Glutamatergic neuron (in vitro differentiated cells): Measurements from ENCODE around the gene CDC7. TPM values are rescaled to one million over a fixed set of nuclear protein-coding genes. Genes with fewer than 3 reads are reported as not detected.
A peak's percentile ranks its signal among the peaks of the same experiment; 100 is the strongest.
"Not testable (repeated sequence)": the region's sequence is repeated elsewhere in the genome, so short reads cannot be mapped to it uniquely, and the experiment has no call there.

ENCODE experiments used
- DNase-seq: peaks from one replicate; pipeline ENCODE4 v3.0.0; 2022
- H3K27ac Mint-ChIP-seq: one replicate; pipeline ENCODE4 v1.8.0; 2020; ENCODE audit warnings: mild to moderate bottlenecking, mixed read lengths, inconsistent platforms; ENCODE audit not compliant: unreplicated experiment
- H3K27me3 Mint-ChIP-seq: one replicate; pipeline ENCODE4 v1.8.0; 2020; ENCODE audit warnings: mild to moderate bottlenecking, moderate library complexity, mixed read lengths, inconsistent platforms; ENCODE audit not compliant: unreplicated experiment
- H3K36me3 Mint-ChIP-seq: one replicate; pipeline ENCODE4 v1.8.0; 2020; ENCODE audit warnings: mild to moderate bottlenecking, mixed read lengths, inconsistent platforms; ENCODE audit not compliant: unreplicated experiment
- H3K4me1 Mint-ChIP-seq: one replicate; pipeline ENCODE4 v1.8.0; 2020; ENCODE audit warnings: mild to moderate bottlenecking, low read depth, mixed read lengths, inconsistent platforms; ENCODE audit not compliant: unreplicated experiment
- H3K4me3 Mint-ChIP-seq: one replicate; pipeline ENCODE4 v1.8.0; 2020; ENCODE audit warnings: mild to moderate bottlenecking, mixed read lengths, inconsistent platforms; ENCODE audit not compliant: unreplicated experiment
- H3K9me3 Mint-ChIP-seq: one replicate; pipeline ENCODE4 v1.8.0; 2020; ENCODE audit warnings: mild to moderate bottlenecking, moderate library complexity, mixed read lengths, inconsistent platforms; ENCODE audit not compliant: unreplicated experiment
- CTCF ChIP-seq: fragments of 200-600 bp; sonication (generic); IDR thresholded peaks from one replicate; pipeline ENCODE4 v1.5.0; 2021; ENCODE audit not compliant: partially characterized antibody, unreplicated experiment
- total RNA-seq: library from RNA; stranded (reverse); fragmentation: NEBNext Ultra II Directional; extraction: Animal tissue kit (Norgen Biotek cat#: 25700); gene quantifications from one replicate; pipeline ENCODE4 v1.2.1, GENCODE V29; 2021; ENCODE audit not compliant: unreplicated experiment

Gene CDC7
- total RNA-seq, 1 donor from 2014 or later, result 9.9 TPM

GRCh38 chr1:91510754-91511153, 10.1 kb downstream of the CDC7 start:
- no peaks in the 10 kb centered on the region for H3K36me3 Mint-ChIP-seq

GRCh38 chr1:91511386-91511785, 10.7 kb downstream of the CDC7 start:
- TF ChIP-seq CTCF, result peak; percentile 75
- Mint-ChIP-seq H3K9me3 (no peaks in the 10 kb centered on the region), H3K4me3 (no peak overlapping the region), H3K27ac (no peak overlapping the region), H3K27me3 (no peaks in the 10 kb centered on the region), H3K36me3 (no peaks in the 10 kb centered on the region), H3K4me1 (peaks cover 3% of the 10 kb centered on the region)
- DNase-seq, result no peak

More at GRCh38 chr1:91510754-91511153, 10.1 kb downstream of the CDC7 start:
- Mint-ChIP-seq H3K4me1 (peaks cover 3% of the 10 kb centered on the region), H3K4me3 (no peak overlapping the region), H3K9me3 (no peaks in the 10 kb centered on the region), H3K27ac (no peak overlapping the region), H3K27me3 (no peaks in the 10 kb centered on the region)
- no peak for DNase-seq
- TF ChIP-seq CTCF, result no peak

GRCh38 chr1:91513160-91513559, 12.5 kb downstream of the CDC7 start:
- H3K27me3 Mint-ChIP-seq, result no peaks in the 10 kb centered on the region
- peak; percentile 33 for TF ChIP-seq CTCF
- DNase-seq, result no peak
- no peak overlapping the region for H3K4me3 Mint-ChIP-seq
- H3K27ac Mint-ChIP-seq, result no peak overlapping the region
- peaks cover 3% of the 10 kb centered on the region for H3K4me1 Mint-ChIP-seq
- H3K9me3 Mint-ChIP-seq, result no peaks in the 10 kb centered on the region
- no peaks in the 10 kb centered on the region for H3K36me3 Mint-ChIP-seq

GRCh38 chr1:91513706-91514105, 13.1 kb downstream of the CDC7 start:
- H3K27ac Mint-ChIP-seq, result no peak overlapping the region
- H3K27me3 Mint-ChIP-seq, result no peaks in the 10 kb centered on the region
- no peak overlapping the region for H3K4me3 Mint-ChIP-seq
- DNase-seq, result no peak
- H3K4me1 Mint-ChIP-seq, result peaks cover under 1% of the 10 kb centered on the region
- TF ChIP-seq CTCF, result no peak
- no peaks in the 10 kb centered on the region for H3K9me3 Mint-ChIP-seq
- no peaks in the 10 kb centered on the region for H3K36me3 Mint-ChIP-seq

GRCh38 chr1:91515994-91516393, 15.3 kb downstream of the CDC7 start:
- H3K9me3 Mint-ChIP-seq, result no peaks in the 10 kb centered on the region
- no peaks in the 10 kb centered on the region for H3K36me3 Mint-ChIP-seq
- TF ChIP-seq CTCF, result no peak
- H3K4me1 Mint-ChIP-seq, result no peaks in the 10 kb centered on the region
- no peak overlapping the region for H3K4me3 Mint-ChIP-seq
- no peak for DNase-seq
- no peak overlapping the region for H3K27ac Mint-ChIP-seq
- no peaks in the 10 kb centered on the region for H3K27me3 Mint-ChIP-seq

- not testable (repeated sequence) for H3K4me1 Mint-ChIP-seq, DNase-seq, H3K36me3 Mint-ChIP-seq, H3K27me3 Mint-ChIP-seq, H3K27ac Mint-ChIP-seq, H3K9me3 Mint-ChIP-seq, H3K4me3 Mint-ChIP-seq
These were observed 16.0 kb downstream of the CDC7 start for GRCh38 chr1:91516605-91517004.

GRCh38 chr1:91519167-91519566, 18.5 kb downstream of the CDC7 start:
- H3K4me1 Mint-ChIP-seq, H3K27me3 Mint-ChIP-seq, H3K36me3 Mint-ChIP-seq, H3K27ac Mint-ChIP-seq, DNase-seq, H3K4me3 Mint-ChIP-seq, H3K9me3 Mint-ChIP-seq: not testable (repeated sequence)
